ENCODE results near the gene ZNF543. TPM values are rescaled to one million over a fixed set of nuclear protein-coding genes. Genes with fewer than 3 reads are reported as not detected.
"Not testable (repeated sequence)": the region's sequence is repeated elsewhere in the genome, so short reads cannot be mapped to it uniquely, and the experiment has no call there.

Gene ZNF543
- total and polyA plus RNA-seq, 2 donors (not counting 1 experiment from before 2014, with no cell fraction given) = 4.6 to 16.7 TPM

- Histone ChIP-seq H3K4me3 (ENCODE audit: control extremely low read depth in 1 of 5, extremely low read depth in 1 of 5, insufficient read depth in 1 of 5, low read depth in 2 of 5, low read length in 4 of 5) (no peak overlapping the region), H3K4me2 (replicated peaks; ENCODE audit: low read depth, low read length, poor library complexity, severe bottlenecking) (no peak overlapping the region), H3K36me3 (replicated peaks in 1 of 2; ENCODE audit: control extremely low read depth in 1 of 2, control insufficient read depth in 1 of 2, extremely low read depth in 1 of 2, insufficient read depth in 2 of 2, low read length in 1 of 2) (peaks cover 3 to 8% of the 10 kb centered on the region in 2 experiments), H4K20me1 (ENCODE audit: control insufficient read depth, insufficient read depth, low read length, poor library complexity, severe bottlenecking) (no peaks in the 10 kb centered on the region), H3K79me2 (ENCODE audit: control insufficient read depth, insufficient read depth, low read length) (no peaks in the 10 kb centered on the region), H2AFZ (ENCODE audit: insufficient read depth, low read depth, low read length, poor library complexity, severe bottlenecking) (no peak overlapping the region), H3K9me3 (ENCODE audit: control extremely low read depth in 1 of 3, control insufficient read depth in 2 of 3, insufficient read depth in 1 of 3, low read length in 2 of 3) (no peaks in the 10 kb centered on the region), H3K27me3 (replicated peaks in 1 of 4; ENCODE audit: control extremely low read depth in 1 of 4, control insufficient read depth in 3 of 4, insufficient read depth in 4 of 4, low read length in 3 of 4) (no peaks in the 10 kb centered on the region), H3K4me1 (ENCODE audit: control insufficient read depth in 2 of 2, insufficient read depth in 2 of 2, low read length in 2 of 2) (peaks cover 0 to 20% of the 10 kb centered on the region in 2 donors), H3K27ac (ENCODE audit: low read length in 2 of 2) (no peak overlapping the region), H3K9ac (ENCODE audit: low read length) (no peak overlapping the region)
- ChIA-PET CTCF (no interaction called here), POLR2A (interaction anchor here (0.6 kb wide), 2 partner anchors 10 to 610 kb away, joined by 3 to 7 read pairs; no protein-coding TSS in a partner anchor)
- H3K9me3 Mint-ChIP-seq (ENCODE audit: insufficient read depth) = no peaks in the 10 kb centered on the region
- no CpG with 5 or more reads among the region's 1 CpG for WGBS (ENCODE audit: insufficient coverage)
- H3K27ac Mint-ChIP-seq = no peak overlapping the region
- no peak overlapping the region for H3K4me3 Mint-ChIP-seq
- H3K4me1 Mint-ChIP-seq = peaks cover 21% of the 10 kb centered on the region
- intact Hi-C loops (cut with micrococcal nuclease) = no loop called here
- H3K27me3 Mint-ChIP-seq = no peaks in the 10 kb centered on the region
- DNase-seq = no peak
- ATAC-seq (ENCODE audit: low read depth) = no peak
- TF ChIP-seq, protein P1, sequence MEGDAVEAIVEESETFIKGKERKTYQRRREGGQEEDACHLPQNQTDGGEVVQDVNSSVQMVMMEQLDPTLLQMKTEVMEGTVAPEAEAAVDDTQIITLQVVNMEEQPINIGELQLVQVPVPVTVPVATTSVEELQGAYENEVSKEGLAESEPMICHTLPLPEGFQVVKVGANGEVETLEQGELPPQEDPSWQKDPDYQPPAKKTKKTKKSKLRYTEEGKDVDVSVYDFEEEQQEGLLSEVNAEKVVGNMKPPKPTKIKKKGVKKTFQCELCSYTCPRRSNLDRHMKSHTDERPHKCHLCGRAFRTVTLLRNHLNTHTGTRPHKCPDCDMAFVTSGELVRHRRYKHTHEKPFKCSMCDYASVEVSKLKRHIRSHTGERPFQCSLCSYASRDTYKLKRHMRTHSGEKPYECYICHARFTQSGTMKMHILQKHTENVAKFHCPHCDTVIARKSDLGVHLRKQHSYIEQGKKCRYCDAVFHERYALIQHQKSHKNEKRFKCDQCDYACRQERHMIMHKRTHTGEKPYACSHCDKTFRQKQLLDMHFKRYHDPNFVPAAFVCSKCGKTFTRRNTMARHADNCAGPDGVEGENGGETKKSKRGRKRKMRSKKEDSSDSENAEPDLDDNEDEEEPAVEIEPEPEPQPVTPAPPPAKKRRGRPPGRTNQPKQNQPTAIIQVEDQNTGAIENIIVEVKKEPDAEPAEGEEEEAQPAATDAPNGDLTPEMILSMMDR (IDR thresholded peaks at IDR 0.05) = no peak
- no peak for TF ChIP-seq EZH2 (IDR thresholded peaks at IDR 0.05; ENCODE audit: borderline replicate concordance, insufficient read depth, low read depth, low read length, poor library complexity, severe bottlenecking)
These were observed 47.3 kb upstream of the ZNF543 start for GRCh38 chr19:57273014-57273413.

- no peaks in the 10 kb centered on the region for H3K9me3 Mint-ChIP-seq (ENCODE audit: insufficient read depth)
- Histone ChIP-seq H3K4me2 (replicated peaks; ENCODE audit: low read depth, low read length, poor library complexity, severe bottlenecking) (no peak overlapping the region), H3K4me3 (ENCODE audit: control extremely low read depth in 1 of 5, extremely low read depth in 1 of 5, insufficient read depth in 1 of 5, low read depth in 2 of 5, low read length in 4 of 5) (no peak overlapping the region), H3K36me3 (replicated peaks in 1 of 2; ENCODE audit: control extremely low read depth in 1 of 2, control insufficient read depth in 1 of 2, extremely low read depth in 1 of 2, insufficient read depth in 2 of 2, low read length in 1 of 2) (peaks cover 3 to 10% of the 10 kb centered on the region in 2 experiments), H3K79me2 (ENCODE audit: control insufficient read depth, insufficient read depth, low read length) (peaks cover 23% of the 10 kb centered on the region), H3K27ac (ENCODE audit: low read length in 2 of 2) (no peak overlapping the region), H3K9ac (ENCODE audit: low read length) (no peak overlapping the region), H3K27me3 (replicated peaks in 1 of 4; ENCODE audit: control extremely low read depth in 1 of 4, control insufficient read depth in 3 of 4, insufficient read depth in 4 of 4, low read length in 3 of 4) (no peaks in the 10 kb centered on the region), H2AFZ (ENCODE audit: insufficient read depth, low read depth, low read length, poor library complexity, severe bottlenecking) (no peak overlapping the region), H3K4me1 (ENCODE audit: control insufficient read depth in 2 of 2, insufficient read depth in 2 of 2, low read length in 2 of 2) (peaks cover 12 to 15% of the 10 kb centered on the region in 2 donors), H3K9me3 (ENCODE audit: control extremely low read depth in 1 of 3, control insufficient read depth in 2 of 3, insufficient read depth in 1 of 3, low read length in 2 of 3) (no peaks in the 10 kb centered on the region), H4K20me1 (ENCODE audit: control insufficient read depth, insufficient read depth, low read length, poor library complexity, severe bottlenecking) (peaks cover 7% of the 10 kb centered on the region)
- H3K4me3 Mint-ChIP-seq = no peak overlapping the region
- H3K27me3 Mint-ChIP-seq = no peaks in the 10 kb centered on the region
- no peak overlapping the region for H3K27ac Mint-ChIP-seq
- POLR2A ChIA-PET = no interaction called here
- TF ChIP-seq EZH2 (IDR thresholded peaks at IDR 0.05; ENCODE audit: borderline replicate concordance, insufficient read depth, low read depth, low read length, poor library complexity, severe bottlenecking) = no peak
- TF ChIP-seq, protein P1 (IDR thresholded peaks at IDR 0.05) = no peak
- CTCF ChIA-PET = no interaction called here
- DNase-seq = no peak
- H3K4me1 Mint-ChIP-seq = peaks cover 13% of the 10 kb centered on the region
- no peak for ATAC-seq (ENCODE audit: low read depth)
- WGBS (ENCODE audit: insufficient coverage) = no CpG with 5 or more reads among the region's 1 CpG
- intact Hi-C loops (cut with micrococcal nuclease) = no loop called here
These were observed 43.8 kb upstream of the ZNF543 start for GRCh38 chr19:57276430-57276829.

- H3K9me3 Mint-ChIP-seq (ENCODE audit: insufficient read depth); POLR2A ChIA-PET; H3K27ac Mint-ChIP-seq; H2AFZ ChIP-seq (ENCODE audit: insufficient read depth, low read depth, low read length, poor library complexity, severe bottlenecking); H3K27ac ChIP-seq (ENCODE audit: low read length in 2 of 2); H3K4me3 Mint-ChIP-seq; H3K9me3 ChIP-seq (ENCODE audit: control extremely low read depth in 1 of 3, control insufficient read depth in 2 of 3, insufficient read depth in 1 of 3, low read length in 2 of 3); H3K27me3 Mint-ChIP-seq; H3K36me3 ChIP-seq (replicated peaks in 1 of 2; ENCODE audit: control extremely low read depth in 1 of 2, control insufficient read depth in 1 of 2, extremely low read depth in 1 of 2, insufficient read depth in 2 of 2, low read length in 1 of 2); H3K9ac ChIP-seq (ENCODE audit: low read length); ATAC-seq (ENCODE audit: low read depth); H3K27me3 ChIP-seq (replicated peaks in 1 of 4; ENCODE audit: control extremely low read depth in 1 of 4, control insufficient read depth in 3 of 4, insufficient read depth in 4 of 4, low read length in 3 of 4); DNase-seq; intact Hi-C loops (cut with micrococcal nuclease); H3K4me3 ChIP-seq (ENCODE audit: control extremely low read depth in 1 of 5, extremely low read depth in 1 of 5, insufficient read depth in 1 of 5, low read depth in 2 of 5, low read length in 4 of 5); H3K4me2 ChIP-seq (replicated peaks; ENCODE audit: low read depth, low read length, poor library complexity, severe bottlenecking): not testable (repeated sequence)
- 100% methylated on average over 1 of the region's 2 CpGs for WGBS (ENCODE audit: insufficient coverage)
- CTCF ChIA-PET = interaction anchor here (0.7 kb wide), 1 partner anchor 11 kb away, joined by 3 read pairs; no protein-coding TSS in a partner anchor
- peaks cover 29 to 33% of the 10 kb centered on the region in 2 donors for H3K4me1 ChIP-seq (ENCODE audit: control insufficient read depth in 2 of 2, insufficient read depth in 2 of 2, low read length in 2 of 2)
- H3K4me1 Mint-ChIP-seq = peaks cover 26% of the 10 kb centered on the region
- peaks cover 43% of the 10 kb centered on the region for H3K79me2 ChIP-seq (ENCODE audit: control insufficient read depth, insufficient read depth, low read length)
- H4K20me1 ChIP-seq (ENCODE audit: control insufficient read depth, insufficient read depth, low read length, poor library complexity, severe bottlenecking) = peaks cover 21% of the 10 kb centered on the region
These were observed 41.8 kb upstream of the ZNF543 start for GRCh38 chr19:57278481-57278880.

All from B cell (primary cell).